ENCODE results near the gene CFDP1. TPM values are rescaled to one million over a fixed set of nuclear protein-coding genes. Genes with fewer than 3 reads are reported as not detected.

CFDP1 gene
- total and polyA plus RNA-seq, 2 experiments from 2014 or later, result 103 to 114 TPM

- Histone ChIP-seq H3K4me1 (ENCODE audit: low read depth) (peaks cover 2% of the 10 kb centered on the region), H3K27me3 (no peaks in the 10 kb centered on the region), H3K27ac (no peak overlapping the region), H3K36me3 (no peaks in the 10 kb centered on the region), H3K9me3 (ENCODE audit: low read depth) (no peaks in the 10 kb centered on the region), H3K4me3 (no peak overlapping the region)
- no peak for DNase-seq (ENCODE audit: low read depth in 1 of 2, low spot score in 1 of 2)
- no peak for TF ChIP-seq CTCF (IDR thresholded peaks at IDR 0.05; ENCODE audit: low read depth, low read length)
Measured at GRCh38 chr16:75383141-75383540, 50.2 kb downstream of the CFDP1 start.

GRCh38 chr16:75382611-75383010 is 50.7 kb downstream of the CFDP1 start:
- no peaks in the 10 kb centered on the region for H3K9me3 ChIP-seq (ENCODE audit: low read depth)
- no peaks in the 10 kb centered on the region for H3K27me3 ChIP-seq
- TF ChIP-seq CTCF (IDR thresholded peaks at IDR 0.05; ENCODE audit: low read depth, low read length), result no peak
- no peak overlapping the region for H3K4me3 ChIP-seq
- H3K27ac ChIP-seq, result no peak overlapping the region
- H3K36me3 ChIP-seq, result no peaks in the 10 kb centered on the region
- H3K4me1 ChIP-seq (ENCODE audit: low read depth), result peaks cover 7% of the 10 kb centered on the region
- no peak for DNase-seq (ENCODE audit: low read depth in 1 of 2, low spot score in 1 of 2)

GRCh38 chr16:75380870-75381269 is 52.4 kb downstream of the CFDP1 start:
- Histone ChIP-seq H3K4me1 (ENCODE audit: low read depth) (peaks cover 22% of the 10 kb centered on the region), H3K36me3 (no peaks in the 10 kb centered on the region), H3K27me3 (no peaks in the 10 kb centered on the region), H3K27ac (no peak overlapping the region), H3K4me3 (no peak overlapping the region), H3K9me3 (ENCODE audit: low read depth) (no peaks in the 10 kb centered on the region)
- TF ChIP-seq CTCF (IDR thresholded peaks at IDR 0.05; ENCODE audit: low read depth, low read length), result no peak
- DNase-seq (ENCODE audit: low read depth in 1 of 2, low spot score in 1 of 2), result no peak

- H3K27ac ChIP-seq, result no peak overlapping the region
- no peak for TF ChIP-seq CTCF (IDR thresholded peaks at IDR 0.05; ENCODE audit: low read depth, low read length)
Measured at GRCh38 chr16:75379911-75380847, 53.1 kb downstream of the CFDP1 start.

GRCh38 chr16:75379339-75379738 is 54.0 kb downstream of the CFDP1 start:
- no peaks in the 10 kb centered on the region for H3K36me3 ChIP-seq
- H3K4me1 ChIP-seq (ENCODE audit: low read depth), result peaks cover 22% of the 10 kb centered on the region
- no peaks in the 10 kb centered on the region for H3K27me3 ChIP-seq
- DNase-seq (ENCODE audit: low read depth in 1 of 2, low spot score in 1 of 2), result no peak
- no peaks in the 10 kb centered on the region for H3K9me3 ChIP-seq (ENCODE audit: low read depth)
- H3K27ac ChIP-seq, result no peak overlapping the region
- no peak for TF ChIP-seq CTCF (IDR thresholded peaks at IDR 0.05; ENCODE audit: low read depth, low read length)
- no peak overlapping the region for H3K4me3 ChIP-seq

More at GRCh38 chr16:75379911-75380847, 53.1 kb downstream of the CFDP1 start:
- Histone ChIP-seq H3K36me3 (no peaks in the 10 kb centered on the region), H3K27me3 (no peaks in the 10 kb centered on the region), H3K4me3 (no peak overlapping the region), H3K9me3 (ENCODE audit: low read depth) (no peaks in the 10 kb centered on the region), H3K4me1 (ENCODE audit: low read depth) (peaks cover 22% of the 10 kb centered on the region)
- DNase-seq (ENCODE audit: low read depth in 1 of 2, low spot score in 1 of 2), result no peak

Measured in cardiac muscle cell (in vitro differentiated cells and primary cell).